ENCODE data around the gene NEK3. TPM values are rescaled to one million over a fixed set of nuclear protein-coding genes. Genes with fewer than 3 reads are reported as not detected.
"Not testable (repeated sequence)": the region's sequence is repeated elsewhere in the genome, so short reads cannot be mapped to it uniquely, and the experiment has no call there.

NEK3 gene
- total RNA-seq, 1 experiment from 2014 or later = 1.6 TPM

DNA sequence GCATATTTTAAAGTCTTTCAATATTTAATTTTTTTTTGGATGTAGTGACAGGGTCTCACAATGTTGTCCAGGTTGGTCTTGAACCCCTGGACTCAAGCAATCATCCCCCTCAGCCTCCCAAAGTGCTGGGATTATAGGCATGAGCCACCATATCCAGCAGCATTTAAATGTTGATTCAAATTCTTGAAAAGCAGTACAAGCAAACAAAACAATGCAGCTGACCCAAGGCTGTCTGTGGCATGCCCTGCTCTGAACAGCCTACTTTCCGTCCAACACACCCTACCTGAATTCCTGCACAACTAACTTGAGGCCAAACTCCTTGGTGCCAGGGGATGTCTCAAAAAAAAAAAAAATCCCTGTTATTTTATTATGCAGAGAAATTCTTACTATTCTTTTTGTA, 53.6 kb downstream of the NEK3 start:
- POLR2A ChIA-PET (ENCODE audit: unreplicated experiment) = no interaction called here

DNA sequence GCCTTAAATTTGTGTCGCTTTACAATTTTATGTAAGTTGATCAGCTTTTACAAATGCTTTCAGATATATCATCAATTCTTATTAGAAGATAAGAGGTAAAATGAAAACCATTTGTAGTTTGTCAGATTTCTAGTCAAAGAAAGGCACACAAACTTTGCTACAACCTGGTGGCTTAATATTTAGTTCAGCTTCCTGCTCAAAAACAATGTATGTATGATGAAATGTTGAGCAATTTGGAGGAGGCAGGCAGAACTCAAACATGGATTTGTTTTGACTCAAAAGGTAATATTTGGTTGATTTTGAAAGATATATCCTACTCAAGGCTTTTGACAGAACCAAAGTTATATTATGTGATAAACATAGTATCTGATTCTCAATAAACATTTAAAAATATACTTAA, 54.8 kb downstream of the NEK3 start:
- no peaks in the 10 kb centered on the region for H3K36me3 ChIP-seq (ENCODE audit: low read depth)

More for the DNA sequence above, 53.6 kb downstream of the NEK3 start:
- CTCF ChIA-PET = interaction anchor here (0.6 kb wide), 1 partner anchor 291 kb away, joined by 3 read pairs; no protein-coding TSS in a partner anchor
- intact Hi-C loops (cut with micrococcal nuclease; ENCODE audit: unreplicated experiment) = no loop called here
- no peaks in the 10 kb centered on the region for H4K20me1 ChIP-seq (ENCODE audit: insufficient read depth)
- no peaks in the 10 kb centered on the region for H3F3A ChIP-seq (ENCODE audit: insufficient read depth, low read depth)
- no TSS peak for BruUV-seq (replicated peaks)
- H3K79me2 ChIP-seq (ENCODE audit: low read depth) = no peaks in the 10 kb centered on the region
- DNase-seq = no peak
- peaks cover 10% of the 10 kb centered on the region for H3K4me1 ChIP-seq (replicated peaks; ENCODE audit: insufficient read depth)
- no peaks in the 10 kb centered on the region for H3K36me3 ChIP-seq (ENCODE audit: low read depth)
- no peaks in the 10 kb centered on the region for H3K9me3 ChIP-seq (ENCODE audit: insufficient read depth, low read depth)
- peaks cover 4% of the 10 kb centered on the region; the same call in 1 of the 2 replicates for H3K9me2 ChIP-seq (ENCODE audit: insufficient read depth)
- no peak for TF ChIP-seq EZH2 (IDR thresholded peaks at IDR 0.05; ENCODE audit: low read depth)
- TF ChIP-seq, protein P1, sequence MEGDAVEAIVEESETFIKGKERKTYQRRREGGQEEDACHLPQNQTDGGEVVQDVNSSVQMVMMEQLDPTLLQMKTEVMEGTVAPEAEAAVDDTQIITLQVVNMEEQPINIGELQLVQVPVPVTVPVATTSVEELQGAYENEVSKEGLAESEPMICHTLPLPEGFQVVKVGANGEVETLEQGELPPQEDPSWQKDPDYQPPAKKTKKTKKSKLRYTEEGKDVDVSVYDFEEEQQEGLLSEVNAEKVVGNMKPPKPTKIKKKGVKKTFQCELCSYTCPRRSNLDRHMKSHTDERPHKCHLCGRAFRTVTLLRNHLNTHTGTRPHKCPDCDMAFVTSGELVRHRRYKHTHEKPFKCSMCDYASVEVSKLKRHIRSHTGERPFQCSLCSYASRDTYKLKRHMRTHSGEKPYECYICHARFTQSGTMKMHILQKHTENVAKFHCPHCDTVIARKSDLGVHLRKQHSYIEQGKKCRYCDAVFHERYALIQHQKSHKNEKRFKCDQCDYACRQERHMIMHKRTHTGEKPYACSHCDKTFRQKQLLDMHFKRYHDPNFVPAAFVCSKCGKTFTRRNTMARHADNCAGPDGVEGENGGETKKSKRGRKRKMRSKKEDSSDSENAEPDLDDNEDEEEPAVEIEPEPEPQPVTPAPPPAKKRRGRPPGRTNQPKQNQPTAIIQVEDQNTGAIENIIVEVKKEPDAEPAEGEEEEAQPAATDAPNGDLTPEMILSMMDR (conservative IDR thresholded peaks at IDR 0.05) = no peak
- H3K27me3 ChIP-seq (ENCODE audit: insufficient read depth, low read depth) = no peaks in the 10 kb centered on the region
- H3K4me2 ChIP-seq = no peak overlapping the region
- H3K27ac ChIP-seq = no peak overlapping the region
- no peak overlapping the region for H2AFZ ChIP-seq
- H3K4me3 ChIP-seq = no peak overlapping the region

DNA sequence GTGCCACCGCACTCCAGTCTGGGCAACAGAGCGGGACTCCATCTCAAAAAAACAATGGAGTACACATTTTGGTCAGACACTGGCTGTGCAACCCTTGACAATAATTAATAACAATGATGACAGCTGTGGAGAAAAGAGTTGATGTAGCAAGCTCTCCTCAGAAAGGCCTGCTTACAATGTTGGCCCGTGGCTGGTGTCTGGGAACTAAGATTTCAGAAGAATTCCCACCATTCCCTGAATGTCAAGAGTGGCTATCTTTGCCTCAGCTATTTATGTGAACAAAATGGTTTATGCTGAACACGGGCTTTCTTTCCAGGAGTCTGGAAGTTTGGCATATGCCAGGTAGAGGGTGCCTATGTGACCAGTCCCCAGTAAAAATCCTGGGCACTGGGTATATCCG, 56.0 kb downstream of the NEK3 start:
- no peak overlapping the region for H2AFZ ChIP-seq
- H3K9me3 ChIP-seq (ENCODE audit: insufficient read depth, low read depth) = no peaks in the 10 kb centered on the region
- H3K4me2 ChIP-seq = no peak overlapping the region
- peaks cover 4% of the 10 kb centered on the region; the same call in 1 of the 2 replicates for H3K9me2 ChIP-seq (ENCODE audit: insufficient read depth)
- no peaks in the 10 kb centered on the region for H3K36me3 ChIP-seq (ENCODE audit: low read depth)
- H4K20me1 ChIP-seq (ENCODE audit: insufficient read depth) = no peaks in the 10 kb centered on the region
- H3K4me1 ChIP-seq (replicated peaks; ENCODE audit: insufficient read depth) = peaks cover 10% of the 10 kb centered on the region
- no peaks in the 10 kb centered on the region for H3K79me2 ChIP-seq (ENCODE audit: low read depth)
- POLR2A ChIA-PET (ENCODE audit: unreplicated experiment) = no interaction called here
- no peak for TF ChIP-seq EZH2 (IDR thresholded peaks at IDR 0.05; ENCODE audit: low read depth)
- TF ChIP-seq, protein P1 (conservative IDR thresholded peaks at IDR 0.05) = no peak
- H3K4me3 ChIP-seq = no peak overlapping the region
- intact Hi-C loops (cut with micrococcal nuclease; ENCODE audit: unreplicated experiment) = no loop called here
- DNase-seq = no peak
- H3K27me3 ChIP-seq (ENCODE audit: insufficient read depth, low read depth) = no peaks in the 10 kb centered on the region
- no peaks in the 10 kb centered on the region for H3F3A ChIP-seq (ENCODE audit: insufficient read depth, low read depth)
- no peak overlapping the region for H3K27ac ChIP-seq
- CTCF ChIA-PET = no interaction called here
- no TSS peak for BruUV-seq (replicated peaks)

More for the DNA sequence above, 54.8 kb downstream of the NEK3 start:
- Histone ChIP-seq H3K4me3 (no peak overlapping the region), H3F3A (ENCODE audit: insufficient read depth, low read depth) (no peaks in the 10 kb centered on the region), H3K27ac (peak overlapping the region; percentile 49), H3K4me2 (peak overlapping the region; percentile 32; the same call in 1 of the 2 replicates), H2AFZ (peak overlapping the region; percentile 73; the same call in 1 of the 2 replicates), H3K9me2 (ENCODE audit: insufficient read depth) (peaks cover 4% of the 10 kb centered on the region; the same call in 1 of the 2 replicates), H3K9me3 (ENCODE audit: insufficient read depth, low read depth) (no peaks in the 10 kb centered on the region), H3K4me1 (replicated peaks; ENCODE audit: insufficient read depth) (peaks cover 10% of the 10 kb centered on the region), H3K79me2 (ENCODE audit: low read depth) (no peaks in the 10 kb centered on the region), H4K20me1 (ENCODE audit: insufficient read depth) (no peaks in the 10 kb centered on the region), H3K27me3 (ENCODE audit: insufficient read depth, low read depth) (no peaks in the 10 kb centered on the region)
- intact Hi-C loops (cut with micrococcal nuclease; ENCODE audit: unreplicated experiment) = no loop called here
- POLR2A ChIA-PET (ENCODE audit: unreplicated experiment) = interaction anchor here (0.7 kb wide), 1 partner anchor 547 kb away, joined by 4 read pairs; no protein-coding TSS in a partner anchor
- BruUV-seq (replicated peaks) = no TSS peak
- TF ChIP-seq, protein P1 (conservative IDR thresholded peaks at IDR 0.05) = no peak
- TF ChIP-seq EZH2 (IDR thresholded peaks at IDR 0.05; ENCODE audit: low read depth) = no peak
- DNase-seq = no peak
- CTCF ChIA-PET = no interaction called here

DNA sequence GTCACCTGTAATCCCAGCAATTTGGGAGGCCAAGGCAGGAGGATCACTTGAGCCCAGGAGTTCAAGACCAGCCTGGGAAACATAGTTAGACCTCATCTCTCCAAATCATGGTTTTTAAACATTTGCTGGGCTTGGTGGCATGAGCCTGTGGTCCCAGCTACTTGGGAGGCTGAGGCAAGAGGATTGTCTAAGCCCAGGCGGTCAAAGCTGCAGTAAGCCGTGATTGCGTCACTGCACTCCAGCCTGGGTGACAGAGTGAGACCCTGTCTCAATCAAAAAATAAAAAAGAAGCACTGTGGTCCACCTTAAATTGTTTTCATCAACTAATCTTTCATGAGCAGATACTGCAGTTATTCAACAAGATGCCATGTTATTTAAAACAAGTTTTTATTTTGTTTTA, 57.0 kb downstream of the NEK3 start:
- H3K27ac ChIP-seq; H2AFZ ChIP-seq; intact Hi-C loops (cut with micrococcal nuclease; ENCODE audit: unreplicated experiment); DNase-seq; CTCF ChIA-PET; H4K20me1 ChIP-seq (ENCODE audit: insufficient read depth); H3K27me3 ChIP-seq (ENCODE audit: insufficient read depth, low read depth); H3K4me2 ChIP-seq; H3K79me2 ChIP-seq (ENCODE audit: low read depth); H3F3A ChIP-seq (ENCODE audit: insufficient read depth, low read depth); H3K4me3 ChIP-seq; H3K9me2 ChIP-seq (ENCODE audit: insufficient read depth); POLR2A ChIA-PET (ENCODE audit: unreplicated experiment); H3K36me3 ChIP-seq (ENCODE audit: low read depth); H3K9me3 ChIP-seq (ENCODE audit: insufficient read depth, low read depth); BruUV-seq (replicated peaks): not testable (repeated sequence)
- peaks cover 10% of the 10 kb centered on the region for H3K4me1 ChIP-seq (replicated peaks; ENCODE audit: insufficient read depth)
